HG02610 (cell line): ENCODE measurements around the gene ZNF385C.

ENCODE experiments used
- ATAC-seq: cut with Tn5 transposase; IDR thresholded peaks from one replicate; pipeline ENCODE4 v1.9.1; 2021; ENCODE audit warnings: mild to moderate bottlenecking, moderate library complexity; ENCODE audit not compliant: unreplicated experiment

Gene ZNF385C

GRCh38 chr17:42051645-42052044, 46.6 kb downstream of the ZNF385C start:
- ATAC-seq, result no peak

- ATAC-seq, result no peak
Measured at GRCh38 chr17:42051013-42051400, 47.3 kb downstream of the ZNF385C start.

GRCh38 chr17:42050393-42051012, 47.8 kb downstream of the ZNF385C start, which contains the start of gene C17orf113:
TSS of gene C17orf113 (minus strand) at chr17:42050601. CDS start at chr17:42043376, 7,225 bp downstream.
- no peak for ATAC-seq

- no peak for ATAC-seq
Measured at GRCh38 chr17:42049834-42050392, 48.4 kb downstream of the ZNF385C start.

GRCh38 chr17:42047343-42047742, 50.9 kb downstream of the ZNF385C start:
- ATAC-seq, result no peak

- no peak for ATAC-seq
Measured at GRCh38 chr17:42045719-42046118, 52.6 kb downstream of the ZNF385C start.

- no peak for ATAC-seq
Measured at GRCh38 chr17:42042598-42043319, 55.5 kb downstream of the ZNF385C start.

GRCh38 chr17:42041619-42042018, 56.7 kb downstream of the ZNF385C start:
- ATAC-seq, result no peak

GRCh38 chr17:42040818-42041217, 57.5 kb downstream of the ZNF385C start:
- no peak for ATAC-seq

- ATAC-seq, result no peak
Measured at GRCh38 chr17:42039794-42040763, 58.2 kb downstream of the ZNF385C start.

GRCh38 chr17:42038221-42038973, 59.9 kb downstream of the ZNF385C start:
- ATAC-seq, result no peak

- no peak for ATAC-seq
Measured at GRCh38 chr17:42034059-42034458, 64.2 kb downstream of the ZNF385C start.

- ATAC-seq, result no peak
Measured at GRCh38 chr17:42031584-42031983, 66.7 kb downstream of the ZNF385C start.

GRCh38 chr17:42028791-42029127, 69.5 kb downstream of the ZNF385C start:
- ATAC-seq, result no peak

- no peak for ATAC-seq
Measured at GRCh38 chr17:42027961-42028790, 70.1 kb downstream of the ZNF385C start.

GRCh38 chr17:42027590-42027889, 70.7 kb downstream of the ZNF385C start:
- ATAC-seq, result no peak

- no peak for ATAC-seq
Measured at GRCh38 chr17:42026857-42027589, 71.2 kb downstream of the ZNF385C start.

GRCh38 chr17:42025936-42026335, 72.3 kb downstream of the ZNF385C start:
- ATAC-seq, result no peak

- ATAC-seq, result no peak
Measured at GRCh38 chr17:42025191-42025579, 73.1 kb downstream of the ZNF385C start.
